ENCODE measurements around the gene ASXL1.

DNA sequence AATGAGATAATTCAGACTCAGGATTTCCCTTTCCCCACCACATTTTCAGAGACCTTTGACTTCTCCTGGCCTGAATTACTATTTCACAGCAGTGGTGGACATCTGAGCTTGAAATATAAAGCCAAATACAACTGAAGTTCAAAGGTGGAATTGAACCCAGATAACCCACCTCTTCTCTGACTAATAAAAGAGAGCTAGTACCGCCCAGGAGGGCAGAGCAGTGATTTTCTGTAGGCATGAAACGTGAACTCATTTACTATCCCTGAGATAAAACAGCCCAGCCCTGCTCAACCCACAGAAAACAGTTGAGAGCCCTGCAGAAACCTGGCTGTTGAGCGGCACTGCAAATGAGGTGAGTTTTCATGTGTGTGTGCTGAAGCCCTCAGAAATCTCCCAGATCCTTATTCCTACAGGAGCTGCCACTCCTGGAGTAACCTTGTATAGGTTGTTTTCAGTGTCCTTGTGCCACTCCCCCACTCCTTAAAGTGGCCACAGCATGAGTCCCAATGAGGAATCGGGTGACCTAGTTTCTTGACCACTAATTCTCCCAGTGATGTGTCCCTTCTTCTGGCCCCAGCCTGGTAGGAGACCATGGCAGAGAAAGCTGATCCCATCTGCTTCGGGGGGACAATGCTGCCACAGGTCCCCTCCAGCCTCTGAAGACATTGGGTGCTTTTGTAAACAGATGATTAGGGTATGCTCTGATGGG, 127.8 kb downstream of the ASXL1 start:
- TF ChIP-seq, protein P1, sequence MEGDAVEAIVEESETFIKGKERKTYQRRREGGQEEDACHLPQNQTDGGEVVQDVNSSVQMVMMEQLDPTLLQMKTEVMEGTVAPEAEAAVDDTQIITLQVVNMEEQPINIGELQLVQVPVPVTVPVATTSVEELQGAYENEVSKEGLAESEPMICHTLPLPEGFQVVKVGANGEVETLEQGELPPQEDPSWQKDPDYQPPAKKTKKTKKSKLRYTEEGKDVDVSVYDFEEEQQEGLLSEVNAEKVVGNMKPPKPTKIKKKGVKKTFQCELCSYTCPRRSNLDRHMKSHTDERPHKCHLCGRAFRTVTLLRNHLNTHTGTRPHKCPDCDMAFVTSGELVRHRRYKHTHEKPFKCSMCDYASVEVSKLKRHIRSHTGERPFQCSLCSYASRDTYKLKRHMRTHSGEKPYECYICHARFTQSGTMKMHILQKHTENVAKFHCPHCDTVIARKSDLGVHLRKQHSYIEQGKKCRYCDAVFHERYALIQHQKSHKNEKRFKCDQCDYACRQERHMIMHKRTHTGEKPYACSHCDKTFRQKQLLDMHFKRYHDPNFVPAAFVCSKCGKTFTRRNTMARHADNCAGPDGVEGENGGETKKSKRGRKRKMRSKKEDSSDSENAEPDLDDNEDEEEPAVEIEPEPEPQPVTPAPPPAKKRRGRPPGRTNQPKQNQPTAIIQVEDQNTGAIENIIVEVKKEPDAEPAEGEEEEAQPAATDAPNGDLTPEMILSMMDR (IDR thresholded peaks at IDR 0.05 in 8 of 11, conservative IDR thresholded peaks at IDR 0.05 in 3 of 11), result no peak
- no peak for TF ChIP-seq POLR2AphosphoS5 (IDR thresholded peaks at IDR 0.05)
- TF ChIP-seq POLR2A (IDR thresholded peaks at IDR 0.05), result no peak
